CD8-positive, alpha-beta memory T cell (primary cell): ENCODE data around the gene USP47. TPM values are rescaled to one million over a fixed set of nuclear protein-coding genes. Genes with fewer than 3 reads are reported as not detected.

Experiments
- CTCF ChIA-PET: fragments of 350-600 bp; sonication (Branson Sonifier 250); formaldehyde crosslinking; loops from one replicate; lab custom pipeline; 2021; ENCODE audit warnings: antibody characterized with exemption; lab: Charles Lee
- POLR2A ChIA-PET: fragments of 350-600 bp; sonication (Branson Sonifier 250); formaldehyde crosslinking; loops from one replicate; lab custom pipeline; 2021; ENCODE audit warnings: antibody characterized with exemption; lab: Charles Lee
- DNase-seq, 5 donors: peaks; one replicate each; pipeline versions ENCODE4 v3.0.0 to v3.0.0-alpha.2; 2020 to 2022; ENCODE audit warnings: mixed read lengths in 1 of 5
- H3K27ac ChIP-seq: one replicate; pipeline ENCODE4 v1.7.0; 2013; ENCODE audit warnings: low read depth, mild to moderate bottlenecking, low read length, moderate library complexity
- H3K27me3 ChIP-seq: 2 replicates; pipeline ENCODE4 v1.7.0; 2013; ENCODE audit warnings: low read length, mild to moderate bottlenecking; ENCODE audit not compliant: insufficient read depth, poor library complexity, severe bottlenecking
- H3K36me3 ChIP-seq: 2 replicates; pipeline ENCODE4 v1.7.0; 2013; ENCODE audit warnings: mild to moderate bottlenecking, low read length, moderate library complexity; ENCODE audit not compliant: insufficient read depth
- H3K4me1 ChIP-seq: 2 replicates; pipeline ENCODE4 v1.7.0; 2013; ENCODE audit warnings: mild to moderate bottlenecking, low read length, moderate library complexity; ENCODE audit not compliant: insufficient read depth
- H3K4me3 ChIP-seq: 2 replicates; pipeline ENCODE4 v1.7.0; 2013; ENCODE audit warnings: mild to moderate bottlenecking, low read length
- H3K9me3 ChIP-seq: 2 replicates; pipeline ENCODE4 v1.7.0; 2013; ENCODE audit warnings: mild to moderate bottlenecking, low read length
- H3K27ac Mint-ChIP-seq, 8 donors: one replicate each; pipeline ENCODE4 v1.8.0; 2020 to 2021; ENCODE audit warnings: mixed read lengths in 8 of 8, mild to moderate bottlenecking in 6 of 8, inconsistent platforms in 3 of 8, moderate library complexity in 3 of 8
- H3K27me3 Mint-ChIP-seq, 2 donors: one replicate each; pipeline ENCODE4 v1.8.0; 2020 to 2021; ENCODE audit warnings: mixed read lengths in 2 of 2, mild to moderate bottlenecking in 1 of 2, moderate library complexity in 1 of 2
- H3K36me3 Mint-ChIP-seq, 3 donors: one replicate each; pipeline ENCODE4 v1.8.0; 2020 to 2021; ENCODE audit warnings: mixed read lengths in 3 of 3, inconsistent platforms in 1 of 3, mild to moderate bottlenecking in 1 of 3
- H3K4me1 Mint-ChIP-seq, 3 donors: one replicate each; pipeline ENCODE4 v1.8.0; 2020 to 2021; ENCODE audit warnings: mixed read lengths in 3 of 3, inconsistent platforms in 1 of 3, mild to moderate bottlenecking in 1 of 3
- H3K4me3 Mint-ChIP-seq, 7 donors: one replicate each; pipeline ENCODE4 v1.8.0; 2020 to 2021; ENCODE audit warnings: mixed read lengths in 7 of 7, mild to moderate bottlenecking in 6 of 7, moderate library complexity in 4 of 7, inconsistent platforms in 2 of 7
- H3K9me3 Mint-ChIP-seq, 5 donors: one replicate each; pipeline ENCODE4 v1.8.0; 2020 to 2022; ENCODE audit warnings: mixed read lengths in 5 of 5, mild to moderate bottlenecking in 3 of 5, moderate library complexity in 2 of 5, inconsistent platforms in 1 of 5
- polyA plus RNA-seq: library from polyadenylated mRNA; unstranded; fragments of 300-500 nt; fragmentation: Illumina TruSeq; gene quantifications from one replicate; pipeline ENCODE4 v1.2.3, GENCODE V29; 2021
- total RNA-seq, 2 experiments: library from RNA; stranded (reverse); gene quantifications; one replicate each; pipeline ENCODE4 v1.2.3, GENCODE V29; 2021

USP47 gene
- total and polyA plus RNA-seq, 3 experiments from 2014 or later = 47.0 to 53.8 (median 50.2) TPM

GRCh38 chr11:12003815-12004214, 162.0 kb downstream of the USP47 start:
- peaks cover 21% of the 10 kb centered on the region for H3K27me3 ChIP-seq
- Mint-ChIP-seq H3K36me3 (peaks cover 0 to 3% (median 0%) of the 10 kb centered on the region in 3 donors), H3K27me3 (peaks cover 27 to 58% of the 10 kb centered on the region in 2 donors), H3K27ac (no peak overlapping the region), H3K9me3 (no peaks in the 10 kb centered on the region), H3K4me3 (no peak overlapping the region), H3K4me1 (peaks cover 9 to 31% (median 15%) of the 10 kb centered on the region in 3 donors)
- H3K4me3 ChIP-seq = no peak overlapping the region
- H3K4me1 ChIP-seq = peaks cover 9% of the 10 kb centered on the region
- H3K27ac ChIP-seq = no peak overlapping the region
- no peaks in the 10 kb centered on the region for H3K9me3 ChIP-seq
- POLR2A ChIA-PET = no interaction called here
- no peaks in the 10 kb centered on the region for H3K36me3 ChIP-seq
- DNase-seq = no peak
- CTCF ChIA-PET = interaction anchor here (1.1 to 1.6 kb wide), 2 partner anchors 8 to 17 kb away, joined by 3 to 4 read pairs; no protein-coding TSS in a partner anchor

DNA sequence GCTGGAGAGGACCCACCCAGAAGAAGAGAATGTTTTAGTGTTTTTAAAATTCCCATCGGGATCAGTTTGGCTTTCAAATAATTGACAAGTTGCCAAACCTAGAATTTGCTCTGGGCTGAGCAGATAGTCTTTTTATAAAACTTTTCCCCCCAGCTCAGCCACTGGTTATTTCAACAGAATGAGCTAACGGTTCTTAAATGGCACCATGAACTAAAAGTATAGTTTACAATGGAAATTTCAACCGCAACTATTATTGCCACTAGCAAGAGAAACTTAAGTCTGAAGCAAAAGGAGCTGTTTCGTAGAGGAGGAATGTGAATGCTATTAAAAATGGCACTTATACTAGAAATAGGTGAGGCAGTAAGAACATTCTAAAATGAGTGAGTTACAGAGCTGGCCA, 163.3 kb downstream of the USP47 start:
- Mint-ChIP-seq H3K4me3 (peak overlapping the region in 1 of 7 donors; percentile 35), H3K27me3 (peaks cover 35 to 62% of the 10 kb centered on the region in 2 donors), H3K36me3 (peaks cover 0 to 3% (median 0%) of the 10 kb centered on the region in 3 donors), H3K9me3 (peaks cover 0 to 3% (median 0%) of the 10 kb centered on the region in 5 donors), H3K27ac (peak overlapping the region in 1 of 8 donors; percentile 23), H3K4me1 (peaks cover 4 to 32% (median 19%) of the 10 kb centered on the region in 3 donors)
- Histone ChIP-seq H3K4me1 (peaks cover 9% of the 10 kb centered on the region), H3K36me3 (no peaks in the 10 kb centered on the region), H3K27me3 (peaks cover 28% of the 10 kb centered on the region), H3K4me3 (no peak overlapping the region), H3K27ac (no peak overlapping the region), H3K9me3 (no peaks in the 10 kb centered on the region)
- ChIA-PET CTCF (interaction anchor here (1.6 to 2.0 kb wide), 2 partner anchors 9 to 39 kb away, joined by 4 to 6 read pairs; no protein-coding TSS in a partner anchor), POLR2A (interaction anchor here (1.5 kb wide), 1 partner anchor 10 kb away, joined by 5 read pairs; no protein-coding TSS in a partner anchor)
- DNase-seq = no peak

- Histone ChIP-seq H3K36me3 (no peaks in the 10 kb centered on the region), H3K4me3 (no peak overlapping the region), H3K27me3 (peaks cover 28% of the 10 kb centered on the region), H3K9me3 (no peaks in the 10 kb centered on the region), H3K27ac (no peak overlapping the region), H3K4me1 (peaks cover 9% of the 10 kb centered on the region)
- H3K36me3 Mint-ChIP-seq = peaks cover 0 to 3% (median 0%) of the 10 kb centered on the region in 3 donors
- DNase-seq = no peak
- peaks cover 0 to 3% (median 0%) of the 10 kb centered on the region in 5 donors for H3K9me3 Mint-ChIP-seq
- H3K4me3 Mint-ChIP-seq = peak overlapping the region in 1 of 7 donors; percentile 35
- ChIA-PET CTCF (interaction anchor here (1.6 to 2.0 kb wide), 2 partner anchors 10 to 39 kb away, joined by 4 to 6 read pairs; no protein-coding TSS in a partner anchor), POLR2A (interaction anchor here (1.5 kb wide), 1 partner anchor 10 kb away, joined by 5 read pairs; no protein-coding TSS in a partner anchor)
- peaks cover 4 to 32% (median 19%) of the 10 kb centered on the region in 3 donors for H3K4me1 Mint-ChIP-seq
- H3K27me3 Mint-ChIP-seq = peaks cover 35 to 66% of the 10 kb centered on the region in 2 donors
- H3K27ac Mint-ChIP-seq = peak overlapping the region in 1 of 8 donors; percentile 23
Observed at GRCh38 chr11:12005476-12005875, 163.7 kb downstream of the USP47 start.

DNA sequence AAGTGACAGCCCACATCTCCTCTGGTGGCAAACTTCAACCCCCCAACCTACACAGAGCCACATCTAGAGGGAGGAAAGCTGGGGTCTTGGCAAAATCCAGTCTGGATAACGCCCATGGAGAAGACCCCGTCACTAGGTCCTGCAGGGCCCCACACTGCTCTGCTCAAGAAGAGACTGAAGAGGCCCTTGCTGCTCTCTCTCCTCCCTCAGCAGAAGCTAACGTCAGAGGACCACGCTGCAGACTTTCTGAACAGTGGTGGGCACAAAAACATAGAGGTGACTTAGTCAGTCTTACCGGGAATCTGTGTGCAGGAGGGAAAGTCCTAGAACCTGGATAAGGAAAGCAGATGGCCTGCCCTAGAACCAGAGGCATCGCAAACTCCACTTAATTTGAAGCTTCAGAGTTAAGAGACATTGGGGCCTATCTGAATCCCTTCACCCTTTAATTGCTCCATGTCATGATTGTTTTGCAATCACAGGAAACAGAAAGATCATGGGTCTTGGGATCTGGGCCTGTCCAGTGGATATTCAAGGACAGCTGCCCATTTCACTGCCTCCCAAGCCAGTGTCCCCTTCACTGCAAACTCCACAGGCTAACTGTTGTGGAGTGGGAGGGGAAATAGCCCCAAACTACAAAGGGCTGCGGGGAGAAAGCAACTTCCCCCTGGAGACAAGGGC, 164.9 kb downstream of the USP47 start:
- Mint-ChIP-seq H3K4me3 (peak overlapping the region in 4 of 7 donors; percentile 76 to 81 (median 76)), H3K27me3 (peaks cover 35 to 68% of the 10 kb centered on the region in 2 donors), H3K9me3 (peaks cover 0 to 3% (median 0%) of the 10 kb centered on the region in 5 donors), H3K27ac (peak overlapping the region in 1 of 8 donors; percentile 86), H3K4me1 (peaks cover 4 to 32% (median 19%) of the 10 kb centered on the region in 3 donors), H3K36me3 (peaks cover 0 to under 1% (median 0%) of the 10 kb centered on the region in 3 donors)
- ChIA-PET POLR2A (no interaction called here), CTCF (interaction anchor here (0.9 kb wide), 1 partner anchor 28 kb away, joined by 4 read pairs; no protein-coding TSS in a partner anchor)
- Histone ChIP-seq H3K27me3 (peaks cover 28% of the 10 kb centered on the region), H3K4me3 (no peak overlapping the region), H3K27ac (no peak overlapping the region), H3K9me3 (no peaks in the 10 kb centered on the region), H3K4me1 (peaks cover 9% of the 10 kb centered on the region), H3K36me3 (no peaks in the 10 kb centered on the region)
- DNase-seq = no peak

- H3K27me3 Mint-ChIP-seq = peaks cover 37 to 70% of the 10 kb centered on the region in 2 donors
- Histone ChIP-seq H3K4me1 (peaks cover 9% of the 10 kb centered on the region), H3K27me3 (peaks cover 28% of the 10 kb centered on the region), H3K27ac (no peak overlapping the region), H3K36me3 (no peaks in the 10 kb centered on the region), H3K9me3 (no peaks in the 10 kb centered on the region), H3K4me3 (no peak overlapping the region)
- peak overlapping the region in 2 of 8 donors; percentile 53 to 86 for H3K27ac Mint-ChIP-seq
- CTCF ChIA-PET = interaction anchor here (0.9 to 1.4 kb wide), 3 partner anchors 8 to 29 kb away, joined by 3 to 4 read pairs (median 3); no protein-coding TSS in a partner anchor
- peak overlapping the region; percentile 49 to 89 (median 77) for H3K4me3 Mint-ChIP-seq
- peaks cover 4 to 32% (median 19%) of the 10 kb centered on the region in 3 donors for H3K4me1 Mint-ChIP-seq
- no peaks in the 10 kb centered on the region for H3K36me3 Mint-ChIP-seq
- no peak for DNase-seq
- POLR2A ChIA-PET = no interaction called here
- H3K9me3 Mint-ChIP-seq = peaks cover 0 to 3% (median 0%) of the 10 kb centered on the region in 5 donors
Observed at GRCh38 chr11:12007230-12007593, 165.4 kb downstream of the USP47 start.

DNA sequence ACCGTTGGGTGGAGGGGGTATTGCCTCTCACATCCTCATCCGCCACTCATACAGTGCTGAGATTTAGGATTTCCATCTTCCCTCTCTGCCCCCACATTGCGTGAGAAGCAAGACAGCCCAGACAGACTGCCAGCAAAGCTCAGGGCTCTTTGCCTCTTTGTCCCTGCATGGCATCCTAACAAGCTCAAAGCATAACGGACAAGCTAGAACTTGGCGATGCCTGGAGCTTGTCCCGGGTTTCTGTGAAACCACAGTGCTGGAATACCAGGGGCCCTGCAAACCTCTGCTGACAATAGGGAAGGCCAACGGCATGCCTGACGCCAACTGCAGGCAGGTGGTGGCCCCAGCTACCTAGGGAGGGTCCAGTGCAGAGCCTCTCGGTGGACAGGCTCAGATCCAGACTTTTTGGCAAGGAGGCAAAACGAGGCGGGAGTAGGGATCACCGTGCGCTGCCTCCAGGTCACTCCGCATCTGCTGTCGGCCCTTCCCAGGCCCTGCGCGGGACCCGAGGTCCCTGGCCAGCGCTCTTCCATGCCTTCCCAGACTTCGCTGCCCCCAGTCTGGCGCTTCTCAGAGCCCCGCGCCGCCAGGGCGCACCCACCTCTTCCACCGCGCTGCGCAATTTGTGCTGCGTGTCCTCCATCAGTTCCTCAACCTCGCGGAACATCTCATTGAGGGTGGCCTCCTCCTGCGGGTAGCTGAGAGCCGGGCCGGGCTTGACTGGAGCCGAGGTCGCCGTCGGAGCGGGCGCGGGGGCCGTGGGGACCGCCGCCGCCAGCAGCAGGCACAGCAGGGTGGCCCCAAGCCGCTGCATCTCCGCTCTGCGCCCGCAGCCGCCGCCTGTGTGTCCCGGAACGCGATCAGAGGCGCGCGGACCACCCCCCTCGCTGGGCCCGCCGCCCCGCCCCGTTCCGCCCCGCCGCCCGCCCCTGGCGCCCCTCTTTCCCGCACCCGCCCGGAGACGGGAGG, 166.3 kb downstream of the USP47 start, which contains the start of gene DKK3:
DKK3 (minus strand) TSS at position 858 of the 969 bp plus-strand sequence; CDS start at position 814, 44 bp downstream.
- Histone ChIP-seq H3K4me1 (peaks cover 9% of the 10 kb centered on the region), H3K27ac (no peak within 1 kb of the TSS), H3K27me3 (peaks cover 21% of the 10 kb centered on the region), H3K36me3 (no peaks in the 10 kb centered on the region), H3K9me3 (no peaks in the 10 kb centered on the region), H3K4me3 (peak within 1 kb of the TSS; percentile 34)
- peak within 1 kb of the TSS in 6 of 8 donors; percentile 53 to 95 (median 61) for H3K27ac Mint-ChIP-seq
- peak within 1 kb of the TSS; percentile 70 to 91 (median 78) for H3K4me3 Mint-ChIP-seq
- no peaks in the 10 kb centered on the region for H3K36me3 Mint-ChIP-seq
- CTCF ChIA-PET = interaction anchor here (0.9 to 1.4 kb wide), 4 partner anchors 9 to 281 kb away, joined by 3 read pairs; no protein-coding TSS in a partner anchor
- DNase-seq = peak in 3 of 5 donors; percentile 14 to 51 (median 15)
- POLR2A ChIA-PET = interaction anchor here (0.7 to 1.8 kb wide), 2 partner anchors 13 to 215 kb away, joined by 3 to 13 read pairs; no protein-coding TSS in a partner anchor
- H3K9me3 Mint-ChIP-seq = peaks cover 0 to 3% (median 0%) of the 10 kb centered on the region in 5 donors
- H3K4me1 Mint-ChIP-seq = peaks cover 4 to 32% (median 19%) of the 10 kb centered on the region in 3 donors
- peaks cover 41 to 73% of the 10 kb centered on the region in 2 donors for H3K27me3 Mint-ChIP-seq
